A549 (cell line): ENCODE measurements around the gene SPIB. TPM values are rescaled to one million over a fixed set of nuclear protein-coding genes. Genes with fewer than 3 reads are reported as not detected.

Experiments used
- ATAC-seq, 2 experiments: fragments of 200-7000 bp in 1 of 2; fragments of >200 bp in 1 of 2; cut with Nextera tagmentation in 1 of 2; cut with Tn5 transposase in 1 of 2; 3 replicates each; pipeline versions ENCODE4 v1.8.0 to v1.9.1; 2018 to 2020; ENCODE audit warnings: mild to moderate bottlenecking in 1 of 2, moderate library complexity in 1 of 2
- CTCF ChIA-PET: fragments of 300-600 bp; sonication (Branson Sonifier 250); formaldehyde crosslinking; extraction: SDS; loops from one replicate; lab custom pipeline; 2021; ENCODE audit warnings: antibody characterized with exemption, inconsistent platforms; lab: Yijun Ruan, JAX
- POLR2A ChIA-PET: fragments of 350-600 bp; formaldehyde crosslinking; extraction: SDS; loops from one replicate; lab custom pipeline; 2021; ENCODE audit warnings: antibody characterized with exemption, inconsistent platforms; lab: Yijun Ruan, JAX
- DNase-seq, 2 experiments: peaks; one replicate each; pipeline versions ENCODE4 v3.0.0 to v3.0.0-alpha.2; 2011 to 2016; ENCODE audit warnings: low read depth in 1 of 2, low spot score in 1 of 2
- FAIRE-seq: peaks from 2 replicates; lab custom pipeline; 2011; peaks lifted over from hg19 to GRCh38; lab: Jason Lieb, UNC
- H3K27ac ChIP-seq, 2 experiments: fragments of >200 bp; sonication (Bioruptor Twin); formaldehyde crosslinking; 3 replicates each; pipeline ENCODE4 v1.5.1; 2016 to 2017
- H3K4me1 ChIP-seq: fragments of >200 bp; sonication (Bioruptor Twin); formaldehyde crosslinking; 3 replicates; pipeline ENCODE4 v1.6.1; 2016
- H3K4me2 ChIP-seq: fragments of >200 bp; sonication (Bioruptor Twin); formaldehyde crosslinking; 3 replicates; pipeline ENCODE4 v1.6.1; 2016
- H3K4me3 ChIP-seq: fragments of >200 bp; sonication (Bioruptor Twin); formaldehyde crosslinking; 3 replicates; pipeline ENCODE4 v1.5.1; 2016
- H3K9me3 ChIP-seq: fragments of >200 bp; sonication (Bioruptor Twin); formaldehyde crosslinking; 3 replicates; pipeline ENCODE4 v1.6.1; 2016
- ATOH8 ChIP-seq: fragments of 250-450 bp; sonication (Bioruptor Pico); IDR thresholded peaks from 2 replicates; pipeline ENCODE4 v1.5.0; 2020; ENCODE audit warnings: low read depth, mild to moderate bottlenecking, moderate library complexity
- BCL3 ChIP-seq: fragments of >200 bp; sonication (Bioruptor Twin); formaldehyde crosslinking; IDR thresholded peaks from 3 replicates; pipeline ENCODE4 v1.6.1; 2016
- BHLHE40 ChIP-seq: IDR thresholded peaks from 2 replicates; pipeline ENCODE4 v1.6.1; 2012; ENCODE audit warnings: low read depth, low read length, inconsistent platforms
- EHF ChIP-seq: fragments of 250-450 bp; sonication (Bioruptor Pico); IDR thresholded peaks from 2 replicates; pipeline ENCODE4 v1.5.0; 2020; ENCODE audit warnings: mild to moderate bottlenecking
- EHMT2 ChIP-seq: fragments of 200-600 bp; sonication (generic); IDR thresholded peaks from 2 replicates; pipeline ENCODE4 v1.6.1; 2016; ENCODE audit warnings: antibody characterized with exemption, low read depth, mild to moderate bottlenecking, moderate library complexity
- EP300 ChIP-seq, 2 experiments: fragments of >200 bp; sonication (Bioruptor Twin); formaldehyde crosslinking; IDR thresholded peaks; 2 replicates in 1 of 2; 3 replicates in 1 of 2; pipeline ENCODE4 v1.6.1; 2016 to 2017
- FOSL2 ChIP-seq, 2 experiments: fragments of 450-650 bp in 1 of 2; fragments of >200 bp in 1 of 2; sonication (Bioruptor Twin) in 1 of 2; formaldehyde crosslinking; IDR thresholded peaks; 2 replicates each; pipeline versions ENCODE4 v1.5.0 to v1.6.1; 2016 to 2020; ENCODE audit warnings: mild to moderate bottlenecking in 1 of 2, moderate library complexity in 1 of 2
- HDAC2 ChIP-seq: fragments of 200-600 bp; sonication (generic); IDR thresholded peaks from 2 replicates; pipeline ENCODE4 v1.6.1; 2016
- HES2 ChIP-seq: fragments of >200 bp; sonication (Bioruptor Twin); formaldehyde crosslinking; IDR thresholded peaks from 2 replicates; pipeline ENCODE4 v1.6.1; 2016
- KDM5A ChIP-seq: fragments of 200-600 bp; sonication (generic); IDR thresholded peaks from 2 replicates; pipeline ENCODE4 v1.6.1; 2016; ENCODE audit warnings: antibody characterized with exemption, mild to moderate bottlenecking
- MAZ ChIP-seq: fragments of 150-350 bp; IDR thresholded peaks from 2 replicates; pipeline ENCODE4 v1.6.1; 2014; ENCODE audit warnings: antibody characterized with exemption, low read depth, low read length, borderline replicate concordance
- RAD21 ChIP-seq, 2 experiments: fragments of >200 bp in 1 of 2; sonication (Bioruptor Twin) in 1 of 2; formaldehyde crosslinking in 1 of 2; IDR thresholded peaks in 1 of 2; conservative IDR thresholded peaks in 1 of 2; 2 replicates in 1 of 2; 3 replicates in 1 of 2; pipeline ENCODE4 v1.6.1; 2012 to 2018; ENCODE audit warnings: inconsistent platforms in 1 of 2
- RCOR1 ChIP-seq: fragments of 150-350 bp; IDR thresholded peaks from 2 replicates; pipeline ENCODE4 v1.6.1; 2014; ENCODE audit warnings: antibody characterized with exemption, low read length, low read depth
- SREBF2 ChIP-seq: fragments of 450-650 bp; IDR thresholded peaks from 2 replicates; pipeline ENCODE4 v1.6.1; 2014; ENCODE audit warnings: mild to moderate bottlenecking, moderate library complexity
- TFCP2L1 ChIP-seq: fragments of 250-450 bp; sonication (Bioruptor Pico); IDR thresholded peaks from 2 replicates; pipeline ENCODE4 v1.5.0; 2021; ENCODE audit warnings: mild to moderate bottlenecking
- WGBS: methylation state at CpG from one replicate; pipeline ENCODE4 v1.1.6; 2017; ENCODE audit errors: missing lambda C conversion rate; 5-methylcytosine and 5-hydroxymethylcytosine counted together
- polyA plus RNA-seq, 4 experiments: library from polyadenylated mRNA; depleted of rRNA in 3 of 4; stranded (reverse); fragments of >200 nt; fragmentation: RNase III in 1 of 4; extraction: RNeasy Plus Mini Kit Qiagen cat#74134 plus additional on column Dnase treatment in 1 of 4; gene quantifications; 2 replicates in 3 of 4; 3 replicates in 1 of 4; pipeline ENCODE4 v1.2.3, GENCODE V29; 2011 to 2017
- TF ChIP-seq, protein P1 (sequence below): fragments of >200 bp; sonication (Bioruptor Twin); formaldehyde crosslinking; IDR thresholded peaks from 3 replicates; pipeline ENCODE4 v1.5.1; 2016
- TF ChIP-seq, protein P2 (sequence below): fragments of 200-600 bp; sonication (generic); IDR thresholded peaks from 2 replicates; pipeline ENCODE4 v1.6.1; 2016; ENCODE audit warnings: antibody characterized with exemption, mild to moderate bottlenecking, moderate library complexity

SPIB gene
- polyA plus RNA-seq, 2 of the 4 experiments (the other 2 are of a cell fraction), result 0.03 TPM; not detected in 1

DNA sequence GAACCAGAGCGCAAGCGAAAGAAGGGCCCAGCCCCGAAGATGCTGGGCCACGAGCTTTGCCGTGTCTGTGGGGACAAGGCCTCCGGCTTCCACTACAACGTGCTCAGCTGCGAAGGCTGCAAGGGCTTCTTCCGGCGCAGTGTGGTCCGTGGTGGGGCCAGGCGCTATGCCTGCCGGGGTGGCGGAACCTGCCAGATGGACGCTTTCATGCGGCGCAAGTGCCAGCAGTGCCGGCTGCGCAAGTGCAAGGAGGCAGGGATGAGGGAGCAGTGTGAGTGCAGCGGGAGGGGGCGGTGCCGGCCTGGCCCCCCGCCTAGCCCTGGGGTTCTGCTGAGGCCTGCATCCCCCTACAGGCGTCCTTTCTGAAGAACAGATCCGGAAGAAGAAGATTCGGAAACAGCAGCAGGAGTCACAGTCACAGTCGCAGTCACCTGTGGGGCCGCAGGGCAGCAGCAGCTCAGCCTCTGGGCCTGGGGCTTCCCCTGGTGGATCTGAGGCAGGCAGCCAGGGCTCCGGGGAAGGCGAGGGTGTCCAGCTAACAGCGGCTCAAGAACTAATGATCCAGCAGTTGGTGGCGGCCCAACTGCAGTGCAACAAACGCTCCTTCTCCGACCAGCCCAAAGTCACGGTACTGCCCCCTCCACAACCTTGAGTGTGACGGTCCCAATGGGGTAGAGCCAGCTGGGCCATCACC, 40.4 kb upstream of the SPIB start (continued):
- TF ChIP-seq, protein P1, sequence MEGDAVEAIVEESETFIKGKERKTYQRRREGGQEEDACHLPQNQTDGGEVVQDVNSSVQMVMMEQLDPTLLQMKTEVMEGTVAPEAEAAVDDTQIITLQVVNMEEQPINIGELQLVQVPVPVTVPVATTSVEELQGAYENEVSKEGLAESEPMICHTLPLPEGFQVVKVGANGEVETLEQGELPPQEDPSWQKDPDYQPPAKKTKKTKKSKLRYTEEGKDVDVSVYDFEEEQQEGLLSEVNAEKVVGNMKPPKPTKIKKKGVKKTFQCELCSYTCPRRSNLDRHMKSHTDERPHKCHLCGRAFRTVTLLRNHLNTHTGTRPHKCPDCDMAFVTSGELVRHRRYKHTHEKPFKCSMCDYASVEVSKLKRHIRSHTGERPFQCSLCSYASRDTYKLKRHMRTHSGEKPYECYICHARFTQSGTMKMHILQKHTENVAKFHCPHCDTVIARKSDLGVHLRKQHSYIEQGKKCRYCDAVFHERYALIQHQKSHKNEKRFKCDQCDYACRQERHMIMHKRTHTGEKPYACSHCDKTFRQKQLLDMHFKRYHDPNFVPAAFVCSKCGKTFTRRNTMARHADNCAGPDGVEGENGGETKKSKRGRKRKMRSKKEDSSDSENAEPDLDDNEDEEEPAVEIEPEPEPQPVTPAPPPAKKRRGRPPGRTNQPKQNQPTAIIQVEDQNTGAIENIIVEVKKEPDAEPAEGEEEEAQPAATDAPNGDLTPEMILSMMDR, result no peak

- no peak for DNase-seq
- TF ChIP-seq ATOH8 (CRISPR knock-in tag) (no peak), HDAC2 (no peak), HES2 (no peak), SREBF2 (no peak), MAZ (no peak), BCL3 (no peak), EHMT2 (no peak), EHF (CRISPR knock-in tag) (no peak), FOSL2 (IDR thresholded peaks at IDR 0.05) (no peak), FOSL2 (CRISPR knock-in tag; IDR thresholded peaks at IDR 0.05) (no peak), EP300 (IDR thresholded peaks at IDR 0.05) (no peak), BHLHE40 (no peak), RAD21 (conservative IDR thresholded peaks at IDR 0.05 in 1 of 2, IDR thresholded peaks at IDR 0.05 in 1 of 2) (no peak), RCOR1 (no peak), KDM5A (no peak), TFCP2L1 (no peak)
- TF ChIP-seq, protein P2, sequence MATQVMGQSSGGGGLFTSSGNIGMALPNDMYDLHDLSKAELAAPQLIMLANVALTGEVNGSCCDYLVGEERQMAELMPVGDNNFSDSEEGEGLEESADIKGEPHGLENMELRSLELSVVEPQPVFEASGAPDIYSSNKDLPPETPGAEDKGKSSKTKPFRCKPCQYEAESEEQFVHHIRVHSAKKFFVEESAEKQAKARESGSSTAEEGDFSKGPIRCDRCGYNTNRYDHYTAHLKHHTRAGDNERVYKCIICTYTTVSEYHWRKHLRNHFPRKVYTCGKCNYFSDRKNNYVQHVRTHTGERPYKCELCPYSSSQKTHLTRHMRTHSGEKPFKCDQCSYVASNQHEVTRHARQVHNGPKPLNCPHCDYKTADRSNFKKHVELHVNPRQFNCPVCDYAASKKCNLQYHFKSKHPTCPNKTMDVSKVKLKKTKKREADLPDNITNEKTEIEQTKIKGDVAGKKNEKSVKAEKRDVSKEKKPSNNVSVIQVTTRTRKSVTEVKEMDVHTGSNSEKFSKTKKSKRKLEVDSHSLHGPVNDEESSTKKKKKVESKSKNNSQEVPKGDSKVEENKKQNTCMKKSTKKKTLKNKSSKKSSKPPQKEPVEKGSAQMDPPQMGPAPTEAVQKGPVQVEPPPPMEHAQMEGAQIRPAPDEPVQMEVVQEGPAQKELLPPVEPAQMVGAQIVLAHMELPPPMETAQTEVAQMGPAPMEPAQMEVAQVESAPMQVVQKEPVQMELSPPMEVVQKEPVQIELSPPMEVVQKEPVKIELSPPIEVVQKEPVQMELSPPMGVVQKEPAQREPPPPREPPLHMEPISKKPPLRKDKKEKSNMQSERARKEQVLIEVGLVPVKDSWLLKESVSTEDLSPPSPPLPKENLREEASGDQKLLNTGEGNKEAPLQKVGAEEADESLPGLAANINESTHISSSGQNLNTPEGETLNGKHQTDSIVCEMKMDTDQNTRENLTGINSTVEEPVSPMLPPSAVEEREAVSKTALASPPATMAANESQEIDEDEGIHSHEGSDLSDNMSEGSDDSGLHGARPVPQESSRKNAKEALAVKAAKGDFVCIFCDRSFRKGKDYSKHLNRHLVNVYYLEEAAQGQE, result no peak
- TF ChIP-seq, protein P1, result no peak
- Histone ChIP-seq H3K4me2 (no peak overlapping the region), H3K27ac (no peak overlapping the region), H3K4me3 (no peak overlapping the region), H3K4me1 (peaks cover 13% of the 10 kb centered on the region; the same call in 2 of the 3 replicates), H3K9me3 (no peaks in the 10 kb centered on the region)
- POLR2A ChIA-PET, result no interaction called here
- WGBS, result 99% methylated on average over 9 of the region's 10 CpGs
- no peak for ATAC-seq
- no peak for FAIRE-seq
- CTCF ChIA-PET, result interaction anchor here (1.2 to 4.3 kb wide), 2 partner anchors 10 to 21 kb away, joined by 5 to 20 read pairs; no protein-coding TSS in a partner anchor
These were observed 39.9 kb upstream of the SPIB start for GRCh38 chr19:50378863-50379236.
